Ovary (tissue), 3 donors: ENCODE results near the gene AGPAT4.

Source experiments
- CTCF ChIP-seq, 3 donors: fragments of 450-650 bp in 2 of 3; fragments of 200-600 bp in 1 of 3; IDR thresholded peaks; one replicate each; pipeline versions ENCODE4 v1.5.1 to v1.8.0; 2016 to 2022; ENCODE audit warnings: antibody characterized with exemption in 3 of 3, mild to moderate bottlenecking in 1 of 3
- EP300 ChIP-seq: sonication (generic); formaldehyde crosslinking; IDR thresholded peaks from one replicate; pipeline ENCODE4 v1.6.1; 2017; ENCODE audit warnings: antibody characterized with exemption
- POLR2A ChIP-seq: fragments of 450-650 bp; IDR thresholded peaks from one replicate; pipeline ENCODE4 v1.6.1; 2017; ENCODE audit warnings: antibody characterized with exemption, mild to moderate bottlenecking, moderate library complexity
- donor health status: DM: no; HTN: no; CAD: no.

- no peak for TF ChIP-seq CTCF (IDR thresholded peaks at IDR 0.05)
- TF ChIP-seq POLR2A, result no peak
- TF ChIP-seq EP300, result no peak
These were observed 185.1 kb downstream of the AGPAT4 start for GRCh38 chr6:161088676-161089328.
